Endothelial cell of umbilical vein (primary cell): ENCODE results near the gene MATN1. TPM values are rescaled to one million over a fixed set of nuclear protein-coding genes. Genes with fewer than 3 reads are reported as not detected.

Source experiments
- BruUV-seq: library from RNA; stranded (reverse); fragments of 400-500 nt; replicated peaks from 2 replicates; lab custom pipeline; 2021; lab: Mats Ljungman, UMichigan
- CTCF ChIA-PET: fragments of 300-600, 350-600 bp; sonication (Branson Sonifier 250); formaldehyde crosslinking; loops from one replicate; lab custom pipeline; 2021; ENCODE audit warnings: antibody characterized with exemption, inconsistent platforms; lab: Charles Lee
- POLR2A ChIA-PET: fragments of 300-600, 350-600 bp; sonication (Branson Sonifier 250); formaldehyde crosslinking; loops from one replicate; lab custom pipeline; 2021; ENCODE audit warnings: antibody characterized with exemption, inconsistent platforms; lab: Charles Lee
- DNase-seq: peaks from one replicate; pipeline ENCODE4 v3.0.0-alpha.2; 2011; ENCODE audit warnings: low read depth, low spot score
- FAIRE-seq: peaks from 2 replicates; lab custom pipeline; 2011; peaks lifted over from hg19 to GRCh38; lab: Jason Lieb, UNC
- H2AFZ ChIP-seq: 2 replicates; pipeline ENCODE4 v1.6.0; 2012; ENCODE audit warnings: low read depth, low read length, control low read depth, inconsistent platforms
- H3K27ac ChIP-seq: 2 replicates; pipeline ENCODE4 v1.5.1; 2011; ENCODE audit warnings: low read depth, mild to moderate bottlenecking, control low read depth, low read length, moderate library complexity; ENCODE audit not compliant: insufficient read depth
- H3K27me3 ChIP-seq, 2 experiments: 2 replicates each; pipeline versions ENCODE4 v1.6.0 to v1.6.1; 2011; ENCODE audit warnings: low read length in 2 of 2, mixed read lengths in 1 of 2; ENCODE audit not compliant: control insufficient read depth in 2 of 2, insufficient read depth in 2 of 2
- H3K36me3 ChIP-seq, 2 experiments: 2 replicates in 1 of 2; 3 replicates in 1 of 2; pipeline ENCODE4 v1.5.1; 2011; ENCODE audit warnings: low read length in 2 of 2, mild to moderate bottlenecking in 1 of 2, moderate library complexity in 1 of 2; ENCODE audit not compliant: control insufficient read depth in 2 of 2, insufficient read depth in 2 of 2; ENCODE audit errors: extremely low read depth in 1 of 2
- H3K4me1 ChIP-seq: 3 replicates; pipeline ENCODE4 v1.5.1; 2011; ENCODE audit warnings: mild to moderate bottlenecking, low read length; ENCODE audit not compliant: control insufficient read depth, insufficient read depth; ENCODE audit errors: extremely low read depth
- H3K4me2 ChIP-seq: 2 replicates; pipeline ENCODE4 v1.6.1; 2011; ENCODE audit warnings: low read length, control low read depth, mixed read lengths; ENCODE audit not compliant: insufficient read depth
- H3K4me3 ChIP-seq, 3 experiments: fragments of 200-600 bp in 1 of 3; sonication (generic), shearing (Covaris generic) in 1 of 3; replicated peaks in 1 of 3; 2 replicates each; pipeline ENCODE4 v1.5.1; 2011 to 2016; ENCODE audit warnings: control low read depth in 3 of 3, low read length in 3 of 3, mild to moderate bottlenecking in 2 of 3, inconsistent platforms in 1 of 3, low read depth in 1 of 3, moderate library complexity in 1 of 3; ENCODE audit not compliant: insufficient read depth in 1 of 3
- H3K79me2 ChIP-seq: 2 replicates; pipeline ENCODE4 v1.6.0; 2012; ENCODE audit warnings: low read length, inconsistent platforms; ENCODE audit not compliant: control insufficient read depth, insufficient read depth
- H3K9ac ChIP-seq: replicated peaks from 2 replicates; pipeline ENCODE3; 2011; ENCODE audit warnings: low read length, control low read depth; ENCODE audit not compliant: insufficient read depth; ENCODE audit errors: extremely low read depth
- H3K9me1 ChIP-seq: replicated peaks from 3 replicates; pipeline ENCODE4 v1.6.0; 2011; ENCODE audit warnings: mild to moderate bottlenecking, low read length; ENCODE audit not compliant: control insufficient read depth, insufficient read depth; ENCODE audit errors: extremely low read depth
- H3K9me3 ChIP-seq: replicated peaks from 2 replicates; pipeline ENCODE4 v1.5.1; 2012; ENCODE audit warnings: low read length, inconsistent platforms; ENCODE audit not compliant: control insufficient read depth, insufficient read depth
- H4K20me1 ChIP-seq: replicated peaks from 2 replicates; pipeline ENCODE3; 2011; ENCODE audit warnings: mild to moderate bottlenecking, low read length; ENCODE audit not compliant: control insufficient read depth, insufficient read depth; ENCODE audit errors: extremely low read depth
- CTCF ChIP-seq, 2 donors: IDR thresholded peaks; 1 replicate in 1 of 2; 2 replicates in 1 of 2; pipeline ENCODE4 v1.5.1; 2011; ENCODE audit warnings: low read length in 2 of 2, mild to moderate bottlenecking in 2 of 2, moderate library complexity in 2 of 2, control low read depth in 1 of 2, inconsistent platforms in 1 of 2, low read depth in 1 of 2; ENCODE audit not compliant: insufficient read depth in 1 of 2; ENCODE audit errors: extremely low read depth in 1 of 2
- EZH2 ChIP-seq: IDR thresholded peaks from 2 replicates; pipeline ENCODE4 v1.6.1; 2012; ENCODE audit warnings: borderline replicate concordance, low read depth, mild to moderate bottlenecking, moderate library complexity, low read length, inconsistent platforms; ENCODE audit not compliant: severe bottlenecking
- FOS ChIP-seq: IDR thresholded peaks from 2 replicates; pipeline ENCODE4 v1.6.1; 2011; ENCODE audit warnings: mild to moderate bottlenecking, low read length, moderate library complexity, borderline replicate concordance; ENCODE audit not compliant: insufficient read depth
- GATA2 ChIP-seq: IDR thresholded peaks from 2 replicates; pipeline ENCODE4 v1.7.0; 2011; ENCODE audit warnings: low read depth, mild to moderate bottlenecking, moderate library complexity, mixed read lengths, low read length; ENCODE audit not compliant: insufficient read length, insufficient read depth
- JUN ChIP-seq: IDR thresholded peaks from 2 replicates; pipeline ENCODE4 v1.6.1; 2011; ENCODE audit warnings: borderline replicate concordance, low read depth; ENCODE audit not compliant: insufficient read length, insufficient read depth
- MAX ChIP-seq: IDR thresholded peaks from 2 replicates; pipeline ENCODE4 v1.6.1; 2011; ENCODE audit not compliant: insufficient read depth, insufficient read length
- MYC ChIP-seq: IDR thresholded peaks from one replicate; pipeline ENCODE4 v1.6.1; 2011; ENCODE audit warnings: mild to moderate bottlenecking, low read depth, low read length
- POLR2A ChIP-seq: IDR thresholded peaks from 2 replicates; pipeline ENCODE4 v1.6.1; 2012; ENCODE audit warnings: low read depth, mild to moderate bottlenecking, control low read depth, low read length
- POLR2AphosphoS5 ChIP-seq: IDR thresholded peaks from 2 replicates; pipeline ENCODE4 v1.6.1; 2012; ENCODE audit warnings: low read depth, mild to moderate bottlenecking, control low read depth, low read length, moderate library complexity; ENCODE audit not compliant: insufficient read depth
- dilution Hi-C: fragments of 300-500 bp; cut with MboI; formaldehyde crosslinking; loops from one replicate; pipeline ENCODE4 v1.15.0; 2019; ENCODE audit warnings: low sequenced_read_pairs; ENCODE audit not compliant: extremely low pct_ligation_motif_present
- intact Hi-C: fragments of 100-400 bp; cut with micrococcal nuclease; formaldehyde crosslinking; loops from one replicate; pipeline ENCODE4 v1.10.0; 2022
- polyA plus RNA-seq, 4 experiments: library from polyadenylated mRNA; depleted of rRNA in 3 of 4; stranded (reverse) in 3 of 4; unstranded in 1 of 4; fragments of >200 nt; gene quantifications; 2 replicates each; pipeline versions ENCODE4 v1.2.1 to v1.2.3, GENCODE V29; 2011 to 2012; ENCODE audit warnings: missing spikeins in 1 of 4
- total RNA-seq: library from RNA; stranded (reverse); gene quantifications from 2 replicates; pipeline ENCODE4 v1.2.3, GENCODE V29; 2021

MATN1 gene
- total and polyA plus RNA-seq, 2 donors (not counting 3 experiments of a cell fraction or from before 2014, with no cell fraction given), result 0.29 to 0.36 TPM

- dilution Hi-C loops (no loop called here), intact Hi-C loops (no loop called here)
- Histone ChIP-seq H3K79me2 (no peaks in the 10 kb centered on the region), H3K9ac (no peak overlapping the region), H3K4me3 (no peak overlapping the region), H3K36me3 (no peaks in the 10 kb centered on the region), H4K20me1 (no peaks in the 10 kb centered on the region), H3K27me3 (no peaks in the 10 kb centered on the region), H3K4me1 (no peaks in the 10 kb centered on the region), H3K9me3 (no peaks in the 10 kb centered on the region), H3K4me2 (no peak overlapping the region), H3K9me1 (no peaks in the 10 kb centered on the region), H2AFZ (no peak overlapping the region), H3K27ac (no peak overlapping the region)
- TF ChIP-seq GATA2 (no peak), CTCF (IDR thresholded peaks at IDR 0.05; ENCODE audit: extremely low read depth in 1 of 2, insufficient read depth in 1 of 2, low read depth in 1 of 2, low read length in 2 of 2) (no peak), MYC (no peak), JUN (no peak), FOS (no peak), POLR2AphosphoS5 (no peak), POLR2A (no peak), MAX (no peak), EZH2 (no peak)
- POLR2A ChIA-PET, result no interaction called here
- DNase-seq (no peak), FAIRE-seq (no peak)
- CTCF ChIA-PET, result no interaction called here
- no TSS peak for BruUV-seq
Observed at GRCh38 chr1:30704271-30704670, 19.1 kb downstream of the MATN1 start.
